GM12878 (cell line): ENCODE results near the gene CALB2. TPM values are rescaled to one million over a fixed set of nuclear protein-coding genes. Genes with fewer than 3 reads are reported as not detected.

Source experiments
- ATAC-seq: fragments of 200-7000 bp; cut with Tn5 transposase; 3 replicates; pipeline ENCODE4 v1.9.1; 2020; ENCODE audit warnings: mild to moderate bottlenecking, moderate library complexity
- BruUV-seq: library from RNA; stranded (reverse); fragments of 400-500 nt; replicated peaks from 2 replicates; lab custom pipeline; 2021; lab: Mats Ljungman, UMichigan
- CTCF ChIA-PET: fragments of 300-600 bp; sonication (Branson Sonifier 250); formaldehyde crosslinking; extraction: SDS; loops from one replicate; lab custom pipeline; 2021; ENCODE audit warnings: inconsistent platforms; lab: Yijun Ruan, JAX
- POLR2A ChIA-PET: fragments of 350-600 bp; formaldehyde crosslinking; extraction: SDS; loops from one replicate; lab custom pipeline; 2021; ENCODE audit warnings: inconsistent platforms; lab: Charles Lee
- RAD21 ChIA-PET: fragments of 300-600 bp; sonication (Branson Sonifier 250); formaldehyde crosslinking; loops from one replicate; lab custom pipeline; 2023; ENCODE audit warnings: antibody characterized with exemption; ENCODE audit not compliant: unreplicated experiment; lab: Charles Lee
- SMC1A ChIA-PET: fragments of 300-600 bp; sonication (Branson Sonifier 250); formaldehyde crosslinking; loops from one replicate; lab custom pipeline; 2023; ENCODE audit not compliant: unreplicated experiment, uncharacterized antibody; lab: Charles Lee
- DNase-seq: peaks from one replicate; pipeline ENCODE4 v3.0.0-alpha.2; 2011; ENCODE audit warnings: low read depth, low spot score
- FAIRE-seq: peaks from 3 replicates; lab custom pipeline; 2011; peaks lifted over from hg19 to GRCh38; lab: Jason Lieb, UNC
- H2AFZ ChIP-seq: 2 replicates; pipeline ENCODE4 v1.6.0; 2011; ENCODE audit warnings: low read depth, low read length, control low read depth; ENCODE audit not compliant: control insufficient read depth
- H3K27ac ChIP-seq: 2 replicates; pipeline ENCODE4 v1.5.1; 2011; ENCODE audit warnings: control low read depth; ENCODE audit not compliant: control insufficient read depth, insufficient read depth
- H3K27me3 ChIP-seq, 2 experiments: replicated peaks in 1 of 2; 2 replicates each; pipeline versions ENCODE4 v1.6.0 to v1.6.1; 2011; ENCODE audit warnings: low read length in 1 of 2; ENCODE audit not compliant: control insufficient read depth in 2 of 2, insufficient read depth in 2 of 2
- H3K36me3 ChIP-seq, 2 experiments: 2 replicates each; pipeline ENCODE4 v1.5.1; 2011; ENCODE audit warnings: low read length in 1 of 2; ENCODE audit not compliant: control insufficient read depth in 2 of 2, insufficient read depth in 2 of 2
- H3K4me1 ChIP-seq: 2 replicates; pipeline ENCODE4 v1.6.1; 2011; ENCODE audit warnings: mild to moderate bottlenecking, low read length, moderate library complexity, mixed read lengths; ENCODE audit not compliant: control insufficient read depth, insufficient read depth
- H3K4me2 ChIP-seq: 2 replicates; pipeline ENCODE4 v1.6.0; 2011; ENCODE audit warnings: control low read depth; ENCODE audit not compliant: control insufficient read depth, insufficient read depth
- H3K4me3 ChIP-seq: fragments of 200-600 bp; sonication (generic); 2 replicates; pipeline ENCODE4 v1.5.1; 2016
- H3K79me2 ChIP-seq: 2 replicates; pipeline ENCODE4 v1.6.0; 2011; ENCODE audit warnings: low read length; ENCODE audit not compliant: control insufficient read depth, insufficient read depth
- H3K9ac ChIP-seq: 2 replicates; pipeline ENCODE4 v1.8.0; 2011; ENCODE audit warnings: low read length, control low read depth, mixed read lengths; ENCODE audit not compliant: control insufficient read depth, insufficient read depth
- H3K9me3 ChIP-seq: replicated peaks from 3 replicates; pipeline ENCODE4 v1.5.1; 2011; ENCODE audit warnings: mild to moderate bottlenecking, low read length; ENCODE audit not compliant: control insufficient read depth, insufficient read depth
- H4K20me1 ChIP-seq: 2 replicates; pipeline ENCODE4 v1.6.0; 2011; ENCODE audit not compliant: control insufficient read depth, insufficient read depth
- BHLHE40 ChIP-seq, 2 experiments: fragments of 450-650 bp in 1 of 2; IDR thresholded peaks; 2 replicates each; pipeline ENCODE4 v1.6.1; 2011 to 2017; ENCODE audit warnings: low read depth in 2 of 2, borderline replicate concordance in 1 of 2, improper control_type of control experiment in 1 of 2, low read length in 1 of 2, mild to moderate bottlenecking in 1 of 2
- CEBPB ChIP-seq, 2 experiments: fragments of 150-350 bp in 1 of 2; IDR thresholded peaks; 2 replicates each; pipeline ENCODE4 v1.6.1; 2012 to 2014; ENCODE audit warnings: low read depth in 2 of 2, low read length in 2 of 2, borderline replicate concordance in 1 of 2, inconsistent platforms in 1 of 2
- EED ChIP-seq: sonication (generic); IDR thresholded peaks from 2 replicates; pipeline ENCODE4 v1.6.1; 2016; ENCODE audit warnings: antibody characterized with exemption, low read depth
- HDAC2 ChIP-seq: fragments of 200-600 bp; sonication (generic); IDR thresholded peaks from 2 replicates; pipeline ENCODE4 v1.6.1; 2017
- HDAC6 ChIP-seq: fragments of 200-600 bp; sonication (generic); IDR thresholded peaks from one replicate; pipeline ENCODE4 v1.8.0; 2017; ENCODE audit warnings: antibody characterized with exemption; ENCODE audit not compliant: unreplicated experiment
- LARP7 ChIP-seq: fragments of 450-650 bp; IDR thresholded peaks from 2 replicates; pipeline ENCODE4 v1.6.1; 2017; ENCODE audit warnings: mild to moderate bottlenecking
- MXI1 ChIP-seq: fragments of 150-350 bp; IDR thresholded peaks from 2 replicates; pipeline ENCODE4 v1.6.1; 2011; ENCODE audit warnings: low read depth, mild to moderate bottlenecking, inconsistent platforms, low read length, improper control_type of control experiment
- NRF1 ChIP-seq: conservative IDR thresholded peaks from 2 replicates; pipeline ENCODE4 v1.6.1; 2011; ENCODE audit warnings: mild to moderate bottlenecking, low read depth, low read length, improper control_type of control experiment
- PAX5 ChIP-seq: IDR thresholded peaks from 2 replicates; pipeline ENCODE4 v1.6.1; 2011; ENCODE audit warnings: low read depth, low read length, borderline replicate concordance
- POLR2A ChIP-seq: IDR thresholded peaks from 2 replicates; pipeline ENCODE4 v1.6.1; 2011; ENCODE audit warnings: low read depth, mild to moderate bottlenecking, low read length
- RAD21 ChIP-seq: IDR thresholded peaks from 2 replicates; pipeline ENCODE4 v1.6.1; 2011; ENCODE audit warnings: mild to moderate bottlenecking, low read depth, low read length, moderate library complexity; ENCODE audit not compliant: insufficient read depth
- SIX5 ChIP-seq: IDR thresholded peaks from 2 replicates; pipeline ENCODE4 v1.6.1; 2011; ENCODE audit warnings: mild to moderate bottlenecking, low read depth, low read length, moderate library complexity; ENCODE audit not compliant: severe bottlenecking
- SMAD1 ChIP-seq: fragments of 450-650 bp; IDR thresholded peaks from 2 replicates; pipeline ENCODE4 v1.6.1; 2018; ENCODE audit warnings: mild to moderate bottlenecking, low read depth; ENCODE audit not compliant: partially characterized antibody
- SMC3 ChIP-seq: IDR thresholded peaks from 2 replicates; pipeline ENCODE4 v1.6.1; 2011; ENCODE audit warnings: low read length, improper control_type of control experiment, borderline replicate concordance
- SREBF2 ChIP-seq: IDR thresholded peaks from 2 replicates; pipeline ENCODE4 v1.6.1; 2012; ENCODE audit warnings: mild to moderate bottlenecking, low read length
- ZZZ3 ChIP-seq: IDR thresholded peaks from 2 replicates; pipeline ENCODE4 v1.6.1; 2011; ENCODE audit warnings: low read depth; ENCODE audit not compliant: control insufficient read depth, insufficient read length
- WGBS: methylation state at CpG from one replicate; pipeline ENCODE4 v1.1.6; 2016; ENCODE audit warnings: low lambda C conversion rate; ENCODE audit not compliant: insufficient replicate concordance, insufficient coverage; ENCODE audit errors: missing lambda C conversion rate; 5-methylcytosine and 5-hydroxymethylcytosine counted together
- in situ Hi-C: fragments of 300-500 bp; cut with MboI; formaldehyde crosslinking; loops from 9 replicates; pipeline ENCODE4 v1.14.3; 2018; ENCODE audit warnings: mixed read lengths
- intact Hi-C: fragments of 100-400 bp; cut with micrococcal nuclease; formaldehyde crosslinking; loops from one replicate; pipeline ENCODE4 v1.14.2; 2022; ENCODE audit not compliant: unreplicated experiment
- polyA plus RNA-seq, 11 experiments: library from polyadenylated mRNA; depleted of rRNA in 4 of 11; unstranded in 6 of 11; stranded (reverse) in 5 of 11; fragments of >200 nt; fragmentation: Nextera tagmentation in 4 of 11; fragmentation: Illumina TruSeq in 1 of 11; extraction: Ambion mirVana in 4 of 11; extraction: Trizol in 1 of 11; gene quantifications; 1 replicate in 1 of 11; 2 replicates in 10 of 11; pipeline versions ENCODE4 v1.2.1 to v1.2.3, GENCODE V29; 2011 to 2016; ENCODE audit warnings: inconsistent platforms in 2 of 11, missing spikeins in 2 of 11, low read depth in 1 of 11
- total RNA-seq, 4 experiments: library from RNA; depleted of rRNA in 3 of 4; stranded (reverse); fragments of >200 nt in 3 of 4; fragmentation: Illumina TruSeq in 1 of 4; extraction: Trizol in 1 of 4; gene quantifications; 2 replicates each; pipeline versions ENCODE4 v1.2.1 to v1.2.3, GENCODE V29; 2013 to 2021
- TF ChIP-seq, protein P1 (sequence below): fragments of 150-350 bp; IDR thresholded peaks from 2 replicates; pipeline ENCODE4 v1.6.1; 2016; ENCODE audit warnings: low read depth, low read length
- TF ChIP-seq, protein P2 (sequence below): IDR thresholded peaks from 2 replicates; pipeline ENCODE4 v1.6.1; 2011; ENCODE audit warnings: borderline replicate concordance, low read depth, mild to moderate bottlenecking, moderate library complexity, mixed read lengths, low read length; ENCODE audit not compliant: insufficient read depth; ENCODE audit errors: extremely low read length

Gene CALB2
- total and polyA plus RNA-seq, 10 of the 15 experiments (the other 5 are each of a cell fraction or from before 2014, with no cell fraction given) = not detected

DNA sequence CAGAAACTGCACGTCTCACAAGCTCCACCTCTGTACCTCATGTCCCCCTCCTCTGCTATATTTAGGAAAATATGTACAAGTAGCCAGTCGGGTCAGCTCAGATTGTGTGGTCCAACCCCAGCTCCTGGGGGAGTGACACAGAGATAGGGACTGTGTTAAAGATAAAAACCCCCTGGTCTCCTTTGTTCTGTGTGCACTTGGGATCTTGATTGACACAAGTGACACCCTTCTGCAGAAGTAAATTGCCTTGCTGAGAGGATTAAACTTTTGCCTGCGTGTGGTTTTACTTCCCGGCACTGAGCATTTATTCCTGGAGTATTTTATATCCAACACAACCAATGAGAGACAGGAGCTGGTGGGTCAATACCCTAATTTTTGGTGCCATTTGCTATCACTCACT lies 45.8 kb downstream of the CALB2 start (continued):
- TF ChIP-seq HDAC6 = no peak
- no peak for TF ChIP-seq SMAD1
- no peak for TF ChIP-seq HDAC2
- no peak for TF ChIP-seq CEBPB (IDR thresholded peaks at IDR 0.05; ENCODE audit: borderline replicate concordance in 1 of 2, low read depth in 2 of 2, low read length in 2 of 2)
- TF ChIP-seq RAD21 = no peak
- TF ChIP-seq SMC3 = no peak
- no peak for TF ChIP-seq EED
- no peak for TF ChIP-seq NRF1
- TF ChIP-seq, protein P1, sequence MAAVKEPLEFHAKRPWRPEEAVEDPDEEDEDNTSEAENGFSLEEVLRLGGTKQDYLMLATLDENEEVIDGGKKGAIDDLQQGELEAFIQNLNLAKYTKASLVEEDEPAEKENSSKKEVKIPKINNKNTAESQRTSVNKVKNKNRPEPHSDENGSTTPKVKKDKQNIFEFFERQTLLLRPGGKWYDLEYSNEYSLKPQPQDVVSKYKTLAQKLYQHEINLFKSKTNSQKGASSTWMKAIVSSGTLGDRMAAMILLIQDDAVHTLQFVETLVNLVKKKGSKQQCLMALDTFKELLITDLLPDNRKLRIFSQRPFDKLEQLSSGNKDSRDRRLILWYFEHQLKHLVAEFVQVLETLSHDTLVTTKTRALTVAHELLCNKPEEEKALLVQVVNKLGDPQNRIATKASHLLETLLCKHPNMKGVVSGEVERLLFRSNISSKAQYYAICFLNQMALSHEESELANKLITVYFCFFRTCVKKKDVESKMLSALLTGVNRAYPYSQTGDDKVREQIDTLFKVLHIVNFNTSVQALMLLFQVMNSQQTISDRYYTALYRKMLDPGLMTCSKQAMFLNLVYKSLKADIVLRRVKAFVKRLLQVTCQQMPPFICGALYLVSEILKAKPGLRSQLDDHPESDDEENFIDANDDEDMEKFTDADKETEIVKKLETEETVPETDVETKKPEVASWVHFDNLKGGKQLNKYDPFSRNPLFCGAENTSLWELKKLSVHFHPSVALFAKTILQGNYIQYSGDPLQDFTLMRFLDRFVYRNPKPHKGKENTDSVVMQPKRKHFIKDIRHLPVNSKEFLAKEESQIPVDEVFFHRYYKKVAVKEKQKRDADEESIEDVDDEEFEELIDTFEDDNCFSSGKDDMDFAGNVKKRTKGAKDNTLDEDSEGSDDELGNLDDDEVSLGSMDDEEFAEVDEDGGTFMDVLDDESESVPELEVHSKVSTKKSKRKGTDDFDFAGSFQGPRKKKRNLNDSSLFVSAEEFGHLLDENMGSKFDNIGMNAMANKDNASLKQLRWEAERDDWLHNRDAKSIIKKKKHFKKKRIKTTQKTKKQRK = no peak

GRCh38 chr16:71406316-71406715 lies 47.8 kb downstream of the CALB2 start:
- no peaks in the 10 kb centered on the region for H3K79me2 ChIP-seq
- H3K9me3 ChIP-seq = no peaks in the 10 kb centered on the region; the same call in 2 of the 3 replicates
- CTCF ChIA-PET = interaction anchor here (0.6 to 1.8 kb wide), 2 partner anchors 24 to 205 kb away, joined by 3 to 5 read pairs; no protein-coding TSS in a partner anchor
- no peak overlapping the region for H3K9ac ChIP-seq
- in situ Hi-C loops = no loop called here
- DNase-seq (no peak), FAIRE-seq (no peak), ATAC-seq (no peak)
- SMC1A ChIA-PET = interaction anchor here (0.9 kb wide), 1 partner anchor 94 kb away, joined by 3 read pairs; no protein-coding TSS in a partner anchor
- WGBS = 22% methylated on average over 5 of the region's 5 CpGs
- no peak for TF ChIP-seq ZZZ3
- TF ChIP-seq SIX5 = no peak
- TF ChIP-seq SREBF2 = no peak
- TF ChIP-seq LARP7 = no peak
- TF ChIP-seq BHLHE40 (IDR thresholded peaks at IDR 0.05; ENCODE audit: borderline replicate concordance in 1 of 2, low read depth in 2 of 2, low read length in 1 of 2) = no peak
- TF ChIP-seq PAX5 = no peak
- no peak for TF ChIP-seq POLR2A
- TF ChIP-seq, protein P2, sequence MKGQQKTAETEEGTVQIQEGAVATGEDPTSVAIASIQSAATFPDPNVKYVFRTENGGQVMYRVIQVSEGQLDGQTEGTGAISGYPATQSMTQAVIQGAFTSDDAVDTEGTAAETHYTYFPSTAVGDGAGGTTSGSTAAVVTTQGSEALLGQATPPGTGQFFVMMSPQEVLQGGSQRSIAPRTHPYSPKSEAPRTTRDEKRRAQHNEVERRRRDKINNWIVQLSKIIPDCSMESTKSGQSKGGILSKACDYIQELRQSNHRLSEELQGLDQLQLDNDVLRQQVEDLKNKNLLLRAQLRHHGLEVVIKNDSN = no peak
- no peak for TF ChIP-seq MXI1
- no TSS peak for BruUV-seq
- H3K4me1 ChIP-seq = no peaks in the 10 kb centered on the region
- POLR2A ChIA-PET = no interaction called here
- no peak overlapping the region for H3K4me3 ChIP-seq
- intact Hi-C loops = no loop called here
- RAD21 ChIA-PET = interaction anchor here (1.5 kb wide), 1 partner anchor 205 kb away, joined by 3 read pairs; no protein-coding TSS in a partner anchor
- no peaks in the 10 kb centered on the region for H4K20me1 ChIP-seq
- H2AFZ ChIP-seq = no peak overlapping the region
- H3K36me3 ChIP-seq = no peaks in the 10 kb centered on the region
- H3K27ac ChIP-seq = no peak overlapping the region
- no peak overlapping the region for H3K4me2 ChIP-seq
- H3K27me3 ChIP-seq = peaks cover 0 to 7% of the 10 kb centered on the region in 2 experiments; a peak in 2 of 4 replicates
